GM23338 (cell line): Measurements from ENCODE around the gene SLC24A4.

Experiments
- EZH2 ChIP-seq: fragments of 200-600 bp; sonication (generic); IDR thresholded peaks from one replicate; pipeline ENCODE4 v1.8.0; 2017; ENCODE audit warnings: antibody characterized with exemption, mild to moderate bottlenecking, low read depth; ENCODE audit not compliant: unreplicated experiment
- EZH2phosphoT487 ChIP-seq: fragments of 200-600 bp; sonication (generic); IDR thresholded peaks from one replicate; pipeline ENCODE4 v1.8.1; 2018; ENCODE audit warnings: antibody characterized with exemption; ENCODE audit not compliant: unreplicated experiment
- POLR2AphosphoS5 ChIP-seq: IDR thresholded peaks from 2 replicates; pipeline ENCODE4 v1.6.1; 2016; ENCODE audit warnings: antibody characterized with exemption, low read depth
- TF ChIP-seq, protein P1 (sequence below), 2 experiments: fragments of 200-600 bp in 1 of 2; sonication (generic) in 1 of 2; conservative IDR thresholded peaks; 2 replicates each; pipeline versions ENCODE4 v1.5.1 to v1.6.1; 2016 to 2017; ENCODE audit warnings: antibody characterized with exemption in 2 of 2, low read depth in 2 of 2, mild to moderate bottlenecking in 2 of 2, moderate library complexity in 1 of 2
- TF ChIP-seq, protein P2 (sequence below): fragments of 250-450 bp; sonication (Bioruptor Pico); IDR thresholded peaks from 2 replicates; pipeline ENCODE4 v1.5.0; 2020; ENCODE audit warnings: mild to moderate bottlenecking, moderate library complexity

DNA sequence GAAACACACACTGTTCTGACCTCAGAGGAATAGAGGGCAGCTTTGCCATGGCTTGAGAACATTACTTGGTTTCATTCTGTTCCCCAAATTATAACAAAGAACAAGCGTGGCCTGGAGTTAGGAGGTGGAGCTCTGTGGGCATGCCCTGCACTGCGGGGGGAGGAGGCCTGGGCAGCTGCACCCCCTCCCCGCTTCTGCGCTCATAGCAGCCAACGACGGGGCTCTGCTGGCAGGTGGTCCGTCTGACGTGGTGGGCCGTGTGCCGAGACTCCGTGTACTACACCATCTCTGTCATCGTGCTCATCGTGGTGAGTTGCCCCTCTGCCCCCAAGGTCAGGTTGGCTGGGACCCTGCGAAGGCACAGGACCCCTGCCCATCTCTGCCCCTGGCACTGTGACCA, 120.2 kb downstream of the SLC24A4 start:
- TF ChIP-seq, protein P1, sequence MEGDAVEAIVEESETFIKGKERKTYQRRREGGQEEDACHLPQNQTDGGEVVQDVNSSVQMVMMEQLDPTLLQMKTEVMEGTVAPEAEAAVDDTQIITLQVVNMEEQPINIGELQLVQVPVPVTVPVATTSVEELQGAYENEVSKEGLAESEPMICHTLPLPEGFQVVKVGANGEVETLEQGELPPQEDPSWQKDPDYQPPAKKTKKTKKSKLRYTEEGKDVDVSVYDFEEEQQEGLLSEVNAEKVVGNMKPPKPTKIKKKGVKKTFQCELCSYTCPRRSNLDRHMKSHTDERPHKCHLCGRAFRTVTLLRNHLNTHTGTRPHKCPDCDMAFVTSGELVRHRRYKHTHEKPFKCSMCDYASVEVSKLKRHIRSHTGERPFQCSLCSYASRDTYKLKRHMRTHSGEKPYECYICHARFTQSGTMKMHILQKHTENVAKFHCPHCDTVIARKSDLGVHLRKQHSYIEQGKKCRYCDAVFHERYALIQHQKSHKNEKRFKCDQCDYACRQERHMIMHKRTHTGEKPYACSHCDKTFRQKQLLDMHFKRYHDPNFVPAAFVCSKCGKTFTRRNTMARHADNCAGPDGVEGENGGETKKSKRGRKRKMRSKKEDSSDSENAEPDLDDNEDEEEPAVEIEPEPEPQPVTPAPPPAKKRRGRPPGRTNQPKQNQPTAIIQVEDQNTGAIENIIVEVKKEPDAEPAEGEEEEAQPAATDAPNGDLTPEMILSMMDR (conservative IDR thresholded peaks at IDR 0.05; ENCODE audit: low read depth in 2 of 2) = no peak
- TF ChIP-seq POLR2AphosphoS5 (no peak), EZH2 (no peak), EZH2phosphoT487 (no peak)
- TF ChIP-seq, protein P2, sequence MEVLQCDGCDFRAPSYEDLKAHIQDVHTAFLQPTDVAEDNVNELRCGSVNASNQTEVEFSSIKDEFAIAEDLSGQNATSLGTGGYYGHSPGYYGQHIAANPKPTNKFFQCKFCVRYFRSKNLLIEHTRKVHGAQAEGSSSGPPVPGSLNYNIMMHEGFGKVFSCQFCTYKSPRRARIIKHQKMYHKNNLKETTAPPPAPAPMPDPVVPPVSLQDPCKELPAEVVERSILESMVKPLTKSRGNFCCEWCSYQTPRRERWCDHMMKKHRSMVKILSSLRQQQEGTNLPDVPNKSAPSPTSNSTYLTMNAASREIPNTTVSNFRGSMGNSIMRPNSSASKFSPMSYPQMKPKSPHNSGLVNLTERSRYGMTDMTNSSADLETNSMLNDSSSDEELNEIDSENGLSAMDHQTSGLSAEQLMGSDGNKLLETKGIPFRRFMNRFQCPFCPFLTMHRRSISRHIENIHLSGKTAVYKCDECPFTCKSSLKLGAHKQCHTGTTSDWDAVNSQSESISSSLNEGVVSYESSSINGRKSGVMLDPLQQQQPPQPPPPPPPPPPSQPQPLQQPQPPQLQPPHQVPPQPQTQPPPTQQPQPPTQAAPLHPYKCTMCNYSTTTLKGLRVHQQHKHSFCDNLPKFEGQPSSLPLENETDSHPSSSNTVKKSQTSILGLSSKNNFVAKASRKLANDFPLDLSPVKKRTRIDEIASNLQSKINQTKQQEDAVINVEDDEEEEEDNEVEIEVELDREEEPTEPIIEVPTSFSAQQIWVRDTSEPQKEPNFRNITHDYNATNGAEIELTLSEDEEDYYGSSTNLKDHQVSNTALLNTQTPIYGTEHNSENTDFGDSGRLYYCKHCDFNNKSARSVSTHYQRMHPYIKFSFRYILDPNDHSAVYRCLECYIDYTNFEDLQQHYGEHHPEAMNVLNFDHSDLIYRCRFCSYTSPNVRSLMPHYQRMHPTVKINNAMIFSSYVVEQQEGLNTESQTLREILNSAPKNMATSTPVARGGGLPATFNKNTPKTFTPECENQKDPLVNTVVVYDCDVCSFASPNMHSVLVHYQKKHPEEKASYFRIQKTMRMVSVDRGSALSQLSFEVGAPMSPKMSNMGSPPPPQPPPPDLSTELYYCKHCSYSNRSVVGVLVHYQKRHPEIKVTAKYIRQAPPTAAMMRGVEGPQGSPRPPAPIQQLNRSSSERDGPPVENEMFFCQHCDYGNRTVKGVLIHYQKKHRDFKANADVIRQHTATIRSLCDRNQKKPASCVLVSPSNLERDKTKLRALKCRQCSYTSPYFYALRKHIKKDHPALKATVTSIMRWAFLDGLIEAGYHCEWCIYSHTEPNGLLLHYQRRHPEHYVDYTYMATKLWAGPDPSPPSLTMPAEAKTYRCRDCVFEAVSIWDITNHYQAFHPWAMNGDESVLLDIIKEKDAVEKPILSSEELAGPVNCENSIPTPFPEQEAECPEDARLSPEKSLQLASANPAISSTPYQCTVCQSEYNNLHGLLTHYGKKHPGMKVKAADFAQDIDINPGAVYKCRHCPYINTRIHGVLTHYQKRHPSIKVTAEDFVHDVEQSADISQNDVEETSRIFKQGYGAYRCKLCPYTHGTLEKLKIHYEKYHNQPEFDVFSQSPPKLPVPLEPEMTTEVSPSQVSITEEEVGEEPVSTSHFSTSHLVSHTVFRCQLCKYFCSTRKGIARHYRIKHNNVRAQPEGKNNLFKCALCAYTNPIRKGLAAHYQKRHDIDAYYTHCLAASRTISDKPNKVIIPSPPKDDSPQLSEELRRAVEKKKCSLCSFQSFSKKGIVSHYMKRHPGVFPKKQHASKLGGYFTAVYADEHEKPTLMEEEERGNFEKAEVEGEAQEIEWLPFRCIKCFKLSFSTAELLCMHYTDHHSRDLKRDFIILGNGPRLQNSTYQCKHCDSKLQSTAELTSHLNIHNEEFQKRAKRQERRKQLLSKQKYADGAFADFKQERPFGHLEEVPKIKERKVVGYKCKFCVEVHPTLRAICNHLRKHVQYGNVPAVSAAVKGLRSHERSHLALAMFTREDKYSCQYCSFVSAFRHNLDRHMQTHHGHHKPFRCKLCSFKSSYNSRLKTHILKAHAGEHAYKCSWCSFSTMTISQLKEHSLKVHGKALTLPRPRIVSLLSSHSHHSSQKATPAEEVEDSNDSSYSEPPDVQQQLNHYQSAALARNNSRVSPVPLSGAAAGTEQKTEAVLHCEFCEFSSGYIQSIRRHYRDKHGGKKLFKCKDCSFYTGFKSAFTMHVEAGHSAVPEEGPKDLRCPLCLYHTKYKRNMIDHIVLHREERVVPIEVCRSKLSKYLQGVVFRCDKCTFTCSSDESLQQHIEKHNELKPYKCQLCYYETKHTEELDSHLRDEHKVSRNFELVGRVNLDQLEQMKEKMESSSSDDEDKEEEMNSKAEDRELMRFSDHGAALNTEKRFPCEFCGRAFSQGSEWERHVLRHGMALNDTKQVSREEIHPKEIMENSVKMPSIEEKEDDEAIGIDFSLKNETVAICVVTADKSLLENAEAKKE (CRISPR knock-in tag) = no peak
